ENCODE results near the gene RNASE13.

- TF ChIP-seq FOXP1 (CRISPR knock-in tag; IDR thresholded peaks at IDR 0.05; ENCODE audit: borderline replicate concordance): no peak
- no peak for TF ChIP-seq CTCF (IDR thresholded peaks at IDR 0.05)
- no peak for TF ChIP-seq SMAD3 (CRISPR knock-in tag; IDR thresholded peaks at IDR 0.05; ENCODE audit: borderline replicate concordance)
- no peak for TF ChIP-seq SP1 (CRISPR knock-in tag; conservative IDR thresholded peaks at IDR 0.05)
- TF ChIP-seq NR1H2 (CRISPR knock-in tag; IDR thresholded peaks at IDR 0.05): no peak
- TF ChIP-seq TP53 (CRISPR knock-in tag; IDR thresholded peaks at IDR 0.05): no peak
- no peak for TF ChIP-seq TCF7 (CRISPR knock-in tag; IDR thresholded peaks at IDR 0.05; ENCODE audit: low read depth)
Observed at GRCh38 chr14:21029917-21030316, 4.7 kb downstream of the RNASE13 start, which contains the start of gene TPPP2.
